BLaER1 (cell line): ENCODE measurements around the gene PLIN5.
A peak's percentile ranks its signal among the peaks of the same experiment; 100 is the strongest.

ENCODE experiments used
- H3K27ac ChIP-seq: shearing (Covaris generic); formaldehyde crosslinking; 2 replicates; pipeline ENCODE4 v1.8.1; 2022
- H3K27me3 ChIP-seq: shearing (Covaris generic); formaldehyde crosslinking; 2 replicates; pipeline ENCODE4 v1.8.1; 2022
- H3K36me3 ChIP-seq: shearing (Covaris generic); formaldehyde crosslinking; 2 replicates; pipeline ENCODE4 v1.8.1; 2022
- H3K4me1 ChIP-seq: shearing (Covaris generic); formaldehyde crosslinking; 2 replicates; pipeline ENCODE4 v1.8.1; 2022
- H3K4me2 ChIP-seq: shearing (Covaris generic); formaldehyde crosslinking; 2 replicates; pipeline ENCODE4 v1.8.1; 2022
- H3K4me3 ChIP-seq: shearing (Covaris generic); formaldehyde crosslinking; 2 replicates; pipeline ENCODE4 v1.8.1; 2022
- H3K9ac ChIP-seq: shearing (Covaris generic); formaldehyde crosslinking; 2 replicates; pipeline ENCODE4 v1.8.1; 2022
- H3K9me3 ChIP-seq: shearing (Covaris generic); formaldehyde crosslinking; 2 replicates; pipeline ENCODE4 v1.8.1; 2022
- H4K20me1 ChIP-seq: shearing (Covaris generic); formaldehyde crosslinking; 2 replicates; pipeline ENCODE4 v1.8.1; 2022
- Cebpa-rat ChIP-seq: shearing (Covaris generic); IDR thresholded peaks from 2 replicates; pipeline ENCODE4 v1.8.1; 2022

PLIN5 gene

GRCh38 chr19:4473763-4474513 lies 61.1 kb downstream of the PLIN5 start:
- no peak for TF ChIP-seq Cebpa-rat
- Histone ChIP-seq H3K4me3 (peak overlapping the region; percentile 96), H3K27ac (peak overlapping the region; percentile 68), H3K4me1 (peaks cover 35% of the 10 kb centered on the region), H3K9me3 (no peaks in the 10 kb centered on the region), H3K36me3 (peaks cover 38% of the 10 kb centered on the region), H3K4me2 (peak overlapping the region; percentile 100), H3K27me3 (no peaks in the 10 kb centered on the region), H3K9ac (peak overlapping the region; percentile 95), H4K20me1 (peaks cover 29% of the 10 kb centered on the region)

- Histone ChIP-seq H3K4me3 (peak overlapping the region; percentile 96), H3K4me1 (peaks cover 35% of the 10 kb centered on the region), H3K27me3 (no peaks in the 10 kb centered on the region), H3K27ac (peak overlapping the region; percentile 89), H4K20me1 (peaks cover 29% of the 10 kb centered on the region), H3K4me2 (peak overlapping the region; percentile 100), H3K9ac (peak overlapping the region; percentile 95), H3K9me3 (no peaks in the 10 kb centered on the region), H3K36me3 (peaks cover 31% of the 10 kb centered on the region)
- no peak for TF ChIP-seq Cebpa-rat
Observed at GRCh38 chr19:4473011-4473762, 61.8 kb downstream of the PLIN5 start.
